Measurements from ENCODE around the gene HDGFL1.

The HDGFL1 gene

GRCh38 chr6:22569281-22570184, at the start of gene HDGFL1:
Gene HDGFL1 (plus strand): TSS chr6:22569566. CDS start chr6:22569576, 10 bp downstream.
- no peak for TF ChIP-seq CTCF (IDR thresholded peaks at IDR 0.05; ENCODE audit: insufficient read depth, low read depth, low read length, missing control alignments)
- DNase-seq (ENCODE audit: low read depth) = no peak
- H3K4me3 ChIP-seq (ENCODE audit: low read depth, low read length) = no peak within 1 kb of the TSS

- no peak overlapping the region for H3K4me3 ChIP-seq (ENCODE audit: low read depth, low read length)
- TF ChIP-seq CTCF (IDR thresholded peaks at IDR 0.05; ENCODE audit: insufficient read depth, low read depth, low read length, missing control alignments) = no peak
- no peak for DNase-seq (ENCODE audit: low read depth)
Measured at GRCh38 chr6:22521035-22521434, 48.3 kb upstream of the HDGFL1 start.

DNA sequence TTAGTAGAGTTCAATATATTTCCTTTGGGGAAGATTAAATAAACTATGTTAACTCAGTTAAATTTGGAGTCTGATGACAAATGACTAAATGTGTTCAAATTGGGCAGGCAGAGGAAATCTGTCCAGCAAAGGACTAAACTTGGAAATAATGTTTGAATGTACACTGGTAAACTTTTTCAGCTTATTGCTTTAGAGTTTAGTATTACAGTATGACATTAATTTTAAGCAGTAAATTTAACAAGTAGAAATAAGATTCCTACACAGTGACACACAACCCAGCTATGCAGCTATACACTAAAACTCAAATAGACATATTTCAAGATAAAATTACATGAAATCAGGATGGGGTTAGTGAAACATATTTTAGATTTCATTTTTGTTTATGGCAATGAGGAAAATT, 42.6 kb upstream of the HDGFL1 start:
- no peak for DNase-seq (ENCODE audit: low read depth)
- no peak overlapping the region for H3K4me3 ChIP-seq (ENCODE audit: low read depth, low read length)
- TF ChIP-seq CTCF (IDR thresholded peaks at IDR 0.05; ENCODE audit: insufficient read depth, low read depth, low read length, missing control alignments) = no peak

- DNase-seq (ENCODE audit: low read depth) = no peak
- no peak overlapping the region for H3K4me3 ChIP-seq (ENCODE audit: low read depth, low read length)
- no peak for TF ChIP-seq CTCF (IDR thresholded peaks at IDR 0.05; ENCODE audit: insufficient read depth, low read depth, low read length, missing control alignments)
Measured at GRCh38 chr6:22529866-22530265, 39.5 kb upstream of the HDGFL1 start.

DNA sequence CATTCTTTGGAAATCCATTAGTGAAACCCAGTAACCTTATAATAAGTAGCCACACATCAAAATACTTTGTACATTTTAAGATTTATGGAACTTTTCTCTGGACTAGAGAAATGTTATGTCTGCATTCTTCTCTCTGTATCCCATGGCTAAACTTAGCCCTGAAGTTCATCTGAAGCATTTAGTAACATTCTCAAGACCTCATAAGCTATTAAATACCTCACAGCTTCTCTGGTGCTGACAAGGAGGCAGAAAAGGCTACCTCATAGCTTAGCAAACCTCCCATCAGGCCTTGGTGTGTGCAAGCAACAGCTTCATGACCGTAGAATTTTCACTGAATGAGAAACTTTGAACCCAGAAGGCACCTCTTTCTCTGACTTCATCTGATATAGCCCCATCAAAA, 38.9 kb upstream of the HDGFL1 start:
- DNase-seq (ENCODE audit: low read depth) = no peak
- H3K4me3 ChIP-seq (ENCODE audit: low read depth, low read length) = no peak overlapping the region
- TF ChIP-seq CTCF (IDR thresholded peaks at IDR 0.05; ENCODE audit: insufficient read depth, low read depth, low read length, missing control alignments) = no peak

GRCh38 chr6:22536122-22536521, 33.2 kb upstream of the HDGFL1 start:
- no peak for TF ChIP-seq CTCF (IDR thresholded peaks at IDR 0.05; ENCODE audit: insufficient read depth, low read depth, low read length, missing control alignments)
- DNase-seq (ENCODE audit: low read depth) = no peak
- no peak overlapping the region for H3K4me3 ChIP-seq (ENCODE audit: low read depth, low read length)

GRCh38 chr6:22544476-22544875, 24.9 kb upstream of the HDGFL1 start:
- TF ChIP-seq CTCF (IDR thresholded peaks at IDR 0.05; ENCODE audit: insufficient read depth, low read depth, low read length, missing control alignments) = no peak
- no peak for DNase-seq (ENCODE audit: low read depth)
- no peak overlapping the region for H3K4me3 ChIP-seq (ENCODE audit: low read depth, low read length)

All from GM12865 (cell line).